Measurements from ENCODE around the gene ZNF497.
A peak's percentile ranks its signal among the peaks of the same experiment; 100 is the strongest.

ZNF497 gene

DNA sequence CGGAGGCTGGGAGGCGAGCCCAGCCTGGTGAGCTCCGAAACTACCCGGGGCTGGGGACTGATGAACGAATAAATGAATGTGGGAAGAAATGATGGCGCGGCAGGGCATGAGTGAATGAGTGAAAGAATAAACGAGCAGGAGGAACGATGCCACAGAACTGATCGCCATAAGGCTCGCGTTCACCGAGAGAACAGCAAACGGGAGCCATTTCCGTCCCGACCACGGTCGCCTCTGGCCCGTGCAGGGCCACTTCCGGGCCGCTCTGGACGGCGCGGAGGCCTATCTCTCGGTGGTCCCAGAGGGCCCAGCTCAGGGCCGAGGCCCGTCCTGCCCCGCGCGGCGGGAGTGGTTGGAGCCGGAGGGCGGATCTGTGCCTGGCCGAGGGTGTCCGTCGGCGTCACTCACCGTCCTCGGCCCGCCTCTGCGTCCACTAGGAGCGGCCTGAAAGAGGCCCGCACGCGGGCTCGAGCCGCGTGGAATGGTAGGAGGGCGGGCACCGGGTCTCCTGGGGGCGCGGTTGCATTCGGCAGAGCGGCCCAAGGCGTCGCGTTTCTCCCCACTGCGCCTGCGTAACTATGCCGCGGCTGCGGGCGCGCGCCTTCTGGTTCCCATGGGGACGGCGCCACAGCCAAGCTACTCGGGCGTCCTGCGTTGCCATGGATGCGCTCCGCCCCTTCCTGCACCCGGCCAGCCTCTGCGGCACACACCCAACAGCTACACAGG lies at the start of gene ZNF497:
Gene ZNF497, minus strand, starts transcription at position 480 of the 723 bp plus-strand sequence. CDS start 5,116 bp downstream, outside the sequence.
- DNase-seq = peak; percentile 91

DNA sequence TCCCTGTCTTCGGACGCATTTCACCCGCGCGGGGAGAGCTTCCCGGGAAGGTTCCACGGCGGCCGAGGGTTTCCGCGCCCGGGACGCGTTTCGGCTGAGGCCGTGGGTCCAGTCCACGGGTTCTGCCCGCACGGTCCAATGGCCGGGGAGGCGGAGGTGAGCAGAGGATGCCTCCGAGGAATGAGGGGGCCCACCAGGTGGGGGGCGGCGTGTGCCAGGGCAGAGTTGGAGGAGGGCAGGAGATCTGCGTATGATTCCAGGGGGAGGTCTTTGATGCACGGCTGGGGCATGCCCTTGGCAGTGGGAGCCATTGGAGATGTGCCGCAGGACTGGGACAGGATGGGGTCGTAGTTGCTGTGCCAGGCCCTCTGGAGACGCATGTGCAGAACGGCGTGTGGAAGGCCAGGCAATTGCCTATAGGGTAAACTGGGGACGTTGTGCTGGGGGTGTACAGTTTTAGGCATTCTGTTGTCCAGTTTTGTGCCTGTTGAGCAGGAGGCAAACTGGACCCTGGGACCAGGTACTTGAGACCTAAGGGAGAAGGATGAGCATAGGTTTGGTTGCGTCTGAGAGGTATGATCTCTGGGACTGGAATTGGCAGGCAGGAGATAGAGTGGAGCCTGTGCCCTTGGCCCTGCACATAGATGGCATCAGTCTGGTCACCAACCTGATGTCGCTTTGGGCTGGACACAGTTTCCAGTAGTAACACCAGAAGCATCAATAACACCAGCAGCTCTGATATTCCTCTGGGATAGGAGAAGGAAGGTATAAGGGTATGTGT lies 46.6 kb upstream of the ZNF497 start:
- peak; percentile 27 for DNase-seq

DNA sequence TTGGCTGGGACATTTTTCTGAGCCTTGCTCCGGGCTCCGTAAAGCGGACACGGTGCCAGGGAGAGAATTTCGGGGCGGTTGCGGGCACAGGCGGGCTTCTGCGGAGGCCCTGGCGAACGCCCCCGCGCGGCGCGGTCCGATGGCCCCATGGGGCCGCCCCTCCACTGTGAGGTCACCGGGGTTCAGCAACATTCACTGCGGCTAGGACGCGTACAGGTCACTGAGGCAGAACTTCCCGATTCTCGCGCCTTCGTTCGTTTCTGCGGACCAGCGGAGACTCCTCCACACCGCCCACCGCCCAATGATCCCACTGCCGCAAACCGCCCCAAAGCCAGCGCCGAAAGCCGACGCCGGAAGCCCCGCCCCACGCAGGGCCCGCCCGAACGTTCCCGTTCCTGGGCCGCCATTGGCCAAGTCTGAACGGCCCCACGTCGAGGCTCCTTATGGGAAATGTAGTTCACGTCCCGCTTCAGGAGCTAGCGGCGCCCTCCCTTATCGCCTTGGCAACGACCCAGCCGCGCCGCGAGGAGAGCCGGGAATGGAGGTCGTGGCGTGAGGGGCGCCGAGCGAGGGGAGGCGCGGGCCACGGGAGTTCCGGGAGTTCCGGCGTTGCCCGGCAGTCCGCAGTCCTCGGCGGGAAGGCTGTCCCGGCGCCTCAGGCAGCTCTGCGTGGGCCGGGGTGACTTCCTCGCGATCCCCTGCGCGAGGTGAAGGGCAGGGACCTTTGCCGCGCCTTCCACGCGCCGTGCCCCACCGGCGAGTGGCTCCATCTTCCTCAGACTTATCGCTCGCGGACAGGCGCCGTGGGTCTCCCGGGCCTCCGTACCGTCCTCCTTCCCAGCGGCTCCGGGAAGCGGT lies 45.8 kb upstream of the ZNF497 start, which contains the start of gene ZNF584:
Gene ZNF584, plus strand, starts transcription at position 498 of the 858 bp plus-strand sequence. CDS start 499 bp downstream, outside the sequence.
- peak; percentile 91 for DNase-seq

DNA sequence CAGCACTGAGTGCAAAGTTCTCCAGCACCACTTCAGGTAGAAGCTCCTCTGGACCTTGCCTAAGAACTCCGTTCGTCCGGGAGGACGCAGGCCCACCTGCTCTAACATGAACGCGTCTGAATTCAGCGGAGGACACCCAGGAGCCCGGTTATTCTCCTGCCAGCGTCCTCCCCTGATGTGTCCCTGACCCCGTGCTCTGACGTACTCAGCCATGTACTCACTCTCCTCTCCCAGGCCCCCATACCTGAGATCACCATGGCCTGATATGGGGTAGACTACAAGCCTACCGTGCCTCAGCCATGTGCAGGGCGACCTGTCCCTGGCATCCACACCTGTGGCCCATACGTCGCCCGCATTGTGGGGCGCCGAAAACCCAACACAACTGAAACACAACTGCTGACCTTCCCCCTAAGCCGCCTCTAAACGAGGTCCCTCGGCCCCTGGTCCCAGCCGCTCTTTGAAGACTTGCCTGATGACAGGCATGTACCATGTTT lies 45.2 kb upstream of the ZNF497 start:
- peak; percentile 16 for DNase-seq

DNA sequence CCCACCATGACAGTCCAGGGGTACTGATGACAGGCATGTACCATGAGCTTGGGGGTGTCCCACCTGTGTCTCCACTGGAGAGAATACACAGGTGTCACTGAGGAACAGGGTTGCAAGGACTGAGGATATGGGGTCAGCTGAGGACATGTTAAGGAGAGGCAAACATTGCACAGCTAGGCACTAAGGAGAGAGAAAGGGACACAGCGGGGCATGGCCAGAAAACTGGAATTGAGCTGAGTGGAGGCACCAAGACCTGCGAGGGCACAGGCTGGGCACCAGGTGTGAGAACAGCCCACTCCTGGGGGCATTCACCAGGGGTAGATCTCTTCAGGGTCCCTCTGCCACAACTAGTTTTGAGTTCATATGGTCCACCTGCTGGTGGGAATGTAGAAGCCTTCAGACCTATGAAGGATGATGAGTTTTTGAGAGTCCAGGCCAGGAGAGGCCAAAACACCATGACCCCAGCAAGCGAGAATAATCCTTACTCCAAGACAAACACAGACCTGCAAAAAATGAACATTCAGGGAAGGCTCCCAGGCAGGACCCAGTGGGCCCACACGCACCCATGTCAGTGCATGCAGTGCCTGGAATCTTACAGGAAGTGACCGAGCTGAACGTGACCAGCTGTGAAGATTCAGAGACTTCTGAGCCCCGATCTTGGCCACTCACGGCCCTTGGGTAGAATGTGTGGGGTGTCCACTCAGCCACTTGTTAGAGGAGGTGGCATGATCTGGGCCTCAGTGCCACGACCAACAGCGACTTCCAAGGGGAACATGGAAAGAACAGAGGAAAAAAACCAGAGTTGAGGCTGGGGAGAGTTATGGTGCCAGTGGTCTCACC lies 44.5 kb upstream of the ZNF497 start:
- no peak for DNase-seq

DNA sequence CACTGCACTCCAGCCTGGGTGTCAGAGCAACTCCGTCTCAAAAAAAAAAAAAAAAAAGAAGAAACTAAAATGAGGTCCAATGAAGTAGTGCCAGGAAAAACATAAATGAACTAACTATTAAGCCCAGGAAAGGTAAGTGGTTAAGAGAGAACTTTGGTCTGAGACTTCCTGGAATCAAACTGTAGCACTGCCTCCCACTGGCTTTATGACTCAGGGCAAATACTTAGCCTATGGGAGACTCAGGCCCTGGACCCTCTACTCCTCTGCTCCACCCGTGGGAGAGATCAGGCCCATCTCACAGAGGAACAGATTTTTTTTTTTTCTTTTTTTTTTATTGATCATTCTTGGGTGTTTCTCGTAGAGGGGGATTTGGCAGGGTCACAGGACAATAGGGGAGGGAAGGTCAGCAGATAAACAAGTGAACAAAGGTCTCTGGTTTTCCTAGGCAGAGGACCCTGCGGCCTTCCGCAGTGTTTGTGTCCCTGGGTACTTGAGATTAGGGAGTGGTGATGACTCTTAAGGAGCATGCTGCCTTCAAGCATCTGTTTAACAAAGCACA lies 41.4 kb upstream of the ZNF497 start:
- peak; percentile 7 for DNase-seq

DNA sequence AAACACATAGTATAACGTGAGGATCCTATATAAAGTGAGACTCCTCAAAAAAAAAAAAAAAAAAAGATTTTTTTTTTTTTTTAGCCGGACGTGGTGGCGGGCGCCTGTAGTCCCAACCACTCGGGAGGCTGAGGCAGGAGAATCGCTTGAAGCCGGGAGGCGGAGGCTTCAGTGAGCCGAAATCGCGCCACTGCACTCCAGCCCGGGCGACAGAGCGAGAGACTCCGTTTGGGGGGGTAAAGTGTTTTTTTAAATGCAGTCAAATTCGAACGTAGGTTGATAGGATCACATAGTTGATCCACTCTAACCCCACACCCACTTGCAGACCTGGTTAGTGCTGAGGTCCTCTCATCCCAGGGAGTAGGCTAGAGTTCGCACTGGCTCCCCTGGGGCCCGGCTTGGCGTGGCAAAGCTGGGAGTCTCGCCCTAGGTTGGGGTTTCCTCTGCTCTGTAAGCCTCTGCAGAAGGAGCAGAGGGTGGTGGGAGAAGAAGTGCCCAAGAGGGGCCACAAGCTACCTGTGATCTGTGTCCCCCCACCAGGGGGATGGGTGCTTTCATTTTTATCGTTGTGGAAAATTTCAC lies 39.4 kb upstream of the ZNF497 start:
- DNase-seq = no peak

- peak; percentile 97 for DNase-seq
These were observed 38.6 kb upstream of the ZNF497 start for GRCh38 chr19:58400916-58401839.

DNA sequence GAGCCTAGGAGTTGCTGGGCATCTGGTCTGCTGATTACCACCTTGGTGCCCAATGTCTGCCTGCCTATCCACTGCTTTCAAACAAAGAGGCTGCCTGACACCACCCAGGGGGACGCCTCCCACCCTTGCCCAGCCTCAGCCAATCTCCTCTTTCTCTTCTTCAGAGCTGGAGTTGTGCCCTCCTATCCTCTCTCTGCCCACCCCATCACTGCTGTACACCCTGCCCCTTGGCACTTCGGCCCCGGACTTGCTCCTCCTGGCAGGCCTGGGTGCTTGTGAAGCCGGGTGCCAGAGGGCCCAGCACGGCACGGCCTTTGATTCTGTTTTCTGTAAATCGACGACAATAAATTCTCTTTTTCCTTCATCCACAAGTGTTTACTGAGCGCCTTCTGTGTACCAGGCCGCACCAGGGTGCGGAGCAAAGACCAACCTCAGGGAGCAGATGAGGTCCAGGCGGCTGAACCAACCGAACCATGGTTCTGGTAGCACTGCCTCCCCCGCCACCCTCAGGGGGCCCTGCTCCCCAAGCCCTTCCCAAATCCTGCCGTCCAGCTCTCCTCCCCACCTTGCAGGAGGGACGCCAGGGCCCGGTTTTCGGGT lies 37.9 kb upstream of the ZNF497 start:
- peak; percentile 73 for DNase-seq

DNA sequence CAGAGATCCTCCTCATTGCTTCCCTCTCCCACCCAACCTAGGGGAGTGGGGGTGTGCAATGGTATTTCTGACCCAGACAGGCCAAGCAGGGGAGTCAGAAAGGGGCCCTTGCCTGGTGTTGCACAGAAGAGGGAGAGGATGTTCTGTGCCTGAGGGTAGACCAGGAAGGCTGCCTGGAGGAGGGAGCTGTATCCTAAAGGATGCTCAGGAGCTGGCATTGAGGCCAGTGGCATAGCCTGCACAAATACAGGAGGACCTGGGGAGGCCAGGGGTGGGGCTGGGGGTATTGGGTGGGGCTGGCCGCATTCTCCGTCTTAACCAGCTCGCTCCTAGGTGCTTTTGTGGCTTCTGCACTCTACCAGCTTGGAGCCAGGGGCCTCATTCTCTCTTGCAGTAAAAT lies 37.4 kb upstream of the ZNF497 start:
- no peak for DNase-seq

GRCh38 chr19:58398545-58398944 lies 36.0 kb upstream of the ZNF497 start:
- no peak for DNase-seq

DNA sequence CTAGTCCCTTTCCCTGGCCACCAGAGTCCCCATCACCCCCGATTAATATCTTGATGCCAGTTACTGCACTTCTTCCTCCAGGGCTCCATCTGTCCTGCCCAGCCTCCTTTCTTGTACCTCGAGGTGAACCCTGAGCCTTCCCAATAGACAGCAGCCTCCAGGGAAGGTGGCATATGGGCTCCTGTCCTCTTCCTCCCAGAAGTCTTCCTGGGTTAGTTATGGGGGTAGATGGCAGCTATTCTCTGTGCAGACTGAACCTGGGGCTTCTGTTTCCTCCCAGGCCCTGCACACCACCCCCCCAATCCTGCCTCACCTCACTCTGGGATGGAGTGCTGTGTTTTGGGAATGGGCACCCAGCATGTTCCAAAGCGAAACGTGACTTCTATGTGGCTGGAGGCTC lies 35.5 kb upstream of the ZNF497 start:
- DNase-seq = no peak

DNA sequence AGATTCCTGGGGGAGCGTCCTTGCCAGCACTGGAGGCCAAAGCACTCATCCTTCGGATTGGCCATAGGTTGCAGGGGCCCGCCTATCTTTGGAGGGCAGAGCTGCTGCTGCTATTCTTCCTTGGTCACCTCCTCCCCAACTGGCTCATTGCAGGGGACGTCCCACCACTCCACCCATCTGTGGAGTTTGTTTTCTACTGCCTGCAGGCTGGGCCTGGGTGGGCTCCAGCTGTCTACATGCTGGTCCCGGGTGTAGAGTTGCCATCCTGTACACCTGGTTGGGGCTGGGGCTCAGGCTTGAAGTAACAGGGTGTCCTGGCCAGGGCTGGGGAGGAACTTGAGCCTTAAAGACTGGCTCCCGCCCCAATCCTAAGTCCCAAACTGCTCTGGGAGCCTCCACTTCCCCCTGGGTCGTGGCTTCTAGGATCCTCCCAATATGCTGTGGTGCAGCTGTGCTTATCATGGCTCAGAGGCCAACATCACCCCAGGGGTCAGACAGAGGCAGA lies 35.0 kb upstream of the ZNF497 start:
- DNase-seq = no peak

DNA sequence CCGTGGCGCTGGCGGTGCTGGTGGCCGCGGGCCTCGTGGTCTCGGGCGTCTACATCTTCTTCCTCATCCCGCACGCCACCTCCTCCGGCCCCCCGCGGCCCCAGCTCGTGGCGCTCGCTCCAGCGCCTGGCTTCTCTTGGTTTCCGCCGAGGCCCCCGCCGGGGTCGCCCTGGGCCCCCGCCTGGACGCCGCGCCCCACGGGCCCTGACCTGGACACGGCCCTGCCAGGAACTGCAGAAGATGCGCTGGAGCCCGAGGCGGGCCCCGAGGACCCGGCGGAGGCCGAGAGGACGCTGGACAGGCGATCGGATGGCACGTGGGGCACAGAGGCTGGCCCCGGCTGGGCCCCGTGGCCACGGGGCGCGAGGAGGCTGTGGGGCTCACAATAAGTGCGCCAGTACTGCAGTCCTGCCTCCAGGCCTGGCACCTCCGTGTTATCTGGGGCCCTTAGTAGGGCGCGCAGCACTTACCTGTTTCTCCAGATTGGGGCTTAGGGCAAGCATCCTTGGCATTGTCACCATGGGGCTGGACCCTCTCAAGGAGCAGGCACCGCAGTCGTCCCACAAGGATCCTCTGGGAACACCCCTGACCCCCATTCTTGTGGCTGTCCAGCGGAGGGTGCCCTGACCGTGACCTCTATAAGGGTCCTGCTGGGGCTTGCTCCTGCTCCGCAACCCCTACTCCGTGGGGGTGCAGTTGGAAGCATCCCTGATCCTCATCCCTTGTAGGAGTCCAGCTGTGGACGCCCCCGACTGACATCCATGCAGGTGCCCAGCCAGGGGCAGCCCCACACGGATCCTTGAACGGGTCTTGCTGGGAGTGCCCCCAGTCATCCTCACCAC lies 34.4 kb upstream of the ZNF497 start:
- DNase-seq = no peak

GRCh38 chr19:58395979-58396627 lies 33.6 kb upstream of the ZNF497 start:
- DNase-seq = no peak

- no peak for DNase-seq
These were observed 32.8 kb upstream of the ZNF497 start, which contains the start of gene RNF225 for GRCh38 chr19:58395220-58395978. Gene RNF225, plus strand, starts transcription at chr19:58395656. Its CDS starts 434 bp downstream, at chr19:58396090.

- DNase-seq = no peak
These were observed 32.3 kb upstream of the ZNF497 start for GRCh38 chr19:58394821-58395219.
